ENCODE results near the gene APOC1. TPM values are rescaled to one million over a fixed set of nuclear protein-coding genes. Genes with fewer than 3 reads are reported as not detected.

APOC1 gene
- total and polyA plus RNA-seq, 7 donors, result 1.6 to 16.8 (median 8.0) TPM

GRCh38 chr19:44948237-44948636, 33.8 kb downstream of the APOC1 start:
- Histone ChIP-seq H3K27me3 (ENCODE audit: insufficient read depth in 3 of 3, low read length in 2 of 3) (no peaks in the 10 kb centered on the region), H3K4me3 (no peak overlapping the region), H3K36me3 (ENCODE audit: insufficient read depth in 1 of 2, low read depth in 1 of 2) (peaks cover 0 to 15% of the 10 kb centered on the region in 2 donors), H3K9me3 (no peaks in the 10 kb centered on the region), H3K4me1 (peaks cover 12% of the 10 kb centered on the region), H3K27ac (no peak overlapping the region)
- DNase-seq (no peak), ATAC-seq (no peak)
- WGBS, 3 donors, result 48 to 73% (median 51%) methylated on average over 5 of the region's 5 CpGs
- intact Hi-C loops (cut with DNase I), result no loop called here
- TF ChIP-seq CTCF (IDR thresholded peaks at IDR 0.05), result no peak

GRCh38 chr19:44948763-44949374, 34.5 kb downstream of the APOC1 start:
- ATAC-seq, result no peak
- no peak overlapping the region for H3K27ac ChIP-seq
- H3K4me3 ChIP-seq, result no peak overlapping the region
- no peaks in the 10 kb centered on the region for H3K27me3 ChIP-seq (ENCODE audit: insufficient read depth in 3 of 3, low read length in 2 of 3)
- H3K4me1 ChIP-seq, result peaks cover 18% of the 10 kb centered on the region
- DNase-seq, result no peak
- WGBS, 3 donors, result 63 to 75% (median 66%) methylated on average over 4 to 5 of the region's 5 CpGs
- TF ChIP-seq CTCF (IDR thresholded peaks at IDR 0.05), result no peak
- H3K36me3 ChIP-seq (ENCODE audit: insufficient read depth in 1 of 2, low read depth in 1 of 2), result peaks cover 0 to 15% of the 10 kb centered on the region in 2 donors
- H3K9me3 ChIP-seq, result no peaks in the 10 kb centered on the region
- intact Hi-C loops (cut with DNase I), result no loop called here

GRCh38 chr19:44949550-44949949, 35.1 kb downstream of the APOC1 start:
- intact Hi-C loops (cut with DNase I), result no loop called here
- WGBS, 3 donors, result 47 to 70% (median 61%) methylated on average over 9 of the region's 9 CpGs
- H3K27me3 ChIP-seq (ENCODE audit: insufficient read depth in 3 of 3, low read length in 2 of 3), result no peaks in the 10 kb centered on the region
- ATAC-seq (no peak), DNase-seq (no peak)
- peaks cover 0 to 15% of the 10 kb centered on the region in 2 donors for H3K36me3 ChIP-seq (ENCODE audit: insufficient read depth in 1 of 2, low read depth in 1 of 2)
- H3K4me1 ChIP-seq, result peaks cover 23% of the 10 kb centered on the region
- TF ChIP-seq CTCF (IDR thresholded peaks at IDR 0.05), result no peak
- H3K4me3 ChIP-seq, result no peak overlapping the region
- no peak overlapping the region for H3K27ac ChIP-seq
- no peaks in the 10 kb centered on the region for H3K9me3 ChIP-seq

GRCh38 chr19:44951179-44952159, 37.1 kb downstream of the APOC1 start:
- Histone ChIP-seq H3K27me3 (ENCODE audit: insufficient read depth in 3 of 3, low read length in 2 of 3) (no peaks in the 10 kb centered on the region), H3K4me3 (no peak overlapping the region), H3K4me1 (peaks cover 27% of the 10 kb centered on the region), H3K9me3 (no peaks in the 10 kb centered on the region), H3K36me3 (ENCODE audit: insufficient read depth in 1 of 2, low read depth in 1 of 2) (peaks cover 0 to 15% of the 10 kb centered on the region in 2 donors), H3K27ac (peak overlapping the region; percentile 11)
- peak; percentile 78 for TF ChIP-seq CTCF (IDR thresholded peaks at IDR 0.05)
- ATAC-seq, result peak in 1 of 4 donors; percentile 25
- intact Hi-C loops (cut with DNase I), result loop anchor here (1.0 to 2.0 kb wide), 2 partner anchors 48 to 49 kb away; no protein-coding TSS in a partner anchor
- 22 to 40% (median 34%) methylated on average over 11 to 13 of the region's 13 CpGs for WGBS, 3 donors
- peak; percentile 21 to 64 for DNase-seq
